NCI-H748 (cell line): ENCODE data around the gene IL1RL2.

Experiments
- DNase-seq: peaks from one replicate; lab custom pipeline; 2025; ENCODE audit not compliant: unreplicated experiment; lab: John Stamatoyannopoulos, UW

The IL1RL2 gene

GRCh38 chr2:102193074-102193473 lies 6.3 kb downstream of the IL1RL2 start:
- DNase-seq: no peak

- no peak for DNase-seq
These were observed 7.9 kb downstream of the IL1RL2 start for GRCh38 chr2:102194609-102195268.

DNA sequence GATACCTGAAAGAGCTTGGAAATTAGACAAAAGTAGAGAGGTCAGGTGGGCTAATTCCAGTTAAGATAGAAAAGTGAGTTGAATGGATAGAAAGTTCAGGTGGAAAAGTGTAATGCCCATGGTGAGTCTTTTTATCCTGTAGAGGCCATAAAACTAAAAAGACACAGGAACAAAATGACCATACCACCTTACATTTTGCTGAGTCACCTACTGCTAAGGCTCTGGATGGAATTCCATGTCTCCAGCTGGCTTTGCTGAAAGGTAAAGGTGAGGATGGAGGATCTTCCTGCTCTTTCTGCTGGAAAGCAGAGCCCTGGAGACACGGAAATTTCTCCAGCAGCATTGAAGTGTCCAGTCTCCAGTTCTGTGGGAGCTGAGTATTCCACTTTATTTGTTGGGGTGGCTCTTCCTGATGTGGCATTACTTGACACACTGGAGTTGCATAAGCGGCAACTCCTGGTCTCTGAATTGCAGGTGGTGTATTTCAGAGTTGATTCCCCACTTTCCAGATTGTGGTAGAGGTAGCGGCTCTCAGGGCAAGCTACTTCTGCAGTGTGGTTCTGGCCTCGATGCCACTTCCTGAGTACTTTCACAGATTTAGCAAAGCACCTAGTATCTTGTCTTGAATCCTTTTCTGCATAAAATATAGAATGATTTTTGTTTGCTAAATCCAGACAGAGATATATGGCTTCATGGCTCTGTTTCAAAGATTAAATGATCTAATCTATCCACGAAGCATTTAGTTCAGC lies 10.7 kb downstream of the IL1RL2 start:
- DNase-seq: no peak

DNA sequence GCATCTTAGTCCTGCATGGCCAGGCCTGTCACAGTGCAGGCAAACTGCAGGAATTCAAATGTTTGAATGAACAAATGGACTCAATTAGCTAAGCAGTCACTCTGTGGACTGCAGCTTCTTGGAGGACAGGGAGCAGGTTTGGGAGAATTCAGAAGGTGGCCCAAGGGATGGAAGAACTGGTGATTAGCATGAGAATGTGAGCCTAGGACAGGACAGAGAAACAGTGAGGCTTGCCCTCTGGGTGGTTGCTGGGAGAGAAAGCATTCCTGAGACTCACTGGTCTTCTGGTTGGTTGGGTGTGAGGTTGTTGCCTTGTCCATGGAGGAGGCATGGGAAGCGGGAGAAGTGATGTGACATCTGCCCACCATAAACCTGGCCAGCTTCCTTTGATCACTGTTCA lies 13.7 kb downstream of the IL1RL2 start:
- no peak for DNase-seq

DNA sequence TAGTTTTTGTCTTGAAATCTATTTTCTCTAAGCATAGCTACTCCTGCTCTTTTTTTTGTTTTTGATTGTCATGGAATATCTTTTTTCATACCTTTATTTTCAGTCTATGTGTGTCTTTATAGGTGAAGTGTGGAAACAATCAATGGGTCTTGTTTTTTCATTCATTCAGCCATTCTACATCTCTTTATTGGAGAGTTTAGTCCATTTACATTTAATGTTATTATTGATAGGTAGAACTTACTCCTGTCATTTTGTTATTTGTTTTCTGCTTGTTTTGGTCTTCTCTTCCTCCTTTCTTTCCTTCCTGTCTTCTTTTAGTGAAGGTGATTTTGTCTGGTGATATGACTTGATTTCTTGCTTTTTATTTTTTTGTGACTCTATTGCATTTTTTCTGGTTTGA lies 17.8 kb downstream of the IL1RL2 start:
- no peak for DNase-seq

DNA sequence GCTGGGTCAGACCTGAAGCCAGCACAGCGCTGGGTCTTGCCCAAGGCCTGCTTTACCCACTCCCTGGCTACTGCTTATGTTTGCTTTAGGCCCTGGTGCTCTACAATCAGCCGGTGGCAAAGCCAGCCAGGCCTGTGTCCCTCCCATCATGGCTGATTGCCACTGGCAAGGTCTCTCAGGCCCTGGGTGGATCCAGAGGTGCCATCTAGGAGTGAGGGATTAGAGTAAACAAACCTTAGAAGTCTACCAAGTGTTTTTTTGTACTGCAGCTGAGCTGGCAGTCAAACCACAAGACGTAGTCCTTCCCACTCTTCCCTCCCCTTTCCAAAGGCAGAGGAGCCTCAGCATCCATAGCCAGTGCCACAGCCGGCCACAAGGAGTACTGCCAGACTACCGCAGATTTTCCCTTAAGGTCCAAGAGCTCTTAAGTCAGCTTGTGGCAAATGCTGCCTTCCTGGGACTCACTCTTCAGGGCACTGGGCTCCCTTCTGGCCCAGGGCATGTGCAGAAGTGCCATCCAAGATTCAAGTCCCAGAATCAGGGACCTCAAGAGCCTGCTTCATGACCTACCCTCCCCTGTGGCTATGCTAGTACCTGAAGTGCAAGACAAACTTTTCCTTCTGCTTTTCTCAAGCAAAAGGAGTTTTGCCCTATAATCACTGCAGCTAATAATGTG lies 20.0 kb downstream of the IL1RL2 start:
- DNase-seq: no peak

DNA sequence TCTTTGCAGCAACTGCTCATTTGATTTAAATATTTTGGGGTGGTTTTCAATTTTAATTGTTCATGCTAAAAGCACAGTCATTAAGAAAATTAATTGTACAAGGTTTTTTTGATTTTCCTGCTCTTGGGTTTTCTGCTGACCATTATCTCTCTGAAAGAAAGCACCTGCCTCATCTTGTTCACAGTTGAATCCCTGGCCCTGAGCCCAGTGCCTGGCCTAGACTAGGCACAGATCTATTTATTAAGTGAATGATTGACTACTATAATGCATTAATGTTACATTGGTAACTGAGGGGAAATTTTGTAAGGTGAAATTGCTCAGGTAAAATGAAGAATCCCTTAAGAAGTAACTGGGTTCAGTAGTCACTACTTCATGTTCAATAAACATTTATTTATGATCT lies 22.0 kb downstream of the IL1RL2 start:
- DNase-seq: peak; percentile 8

- DNase-seq: no peak
These were observed 22.7 kb downstream of the IL1RL2 start for GRCh38 chr2:102209474-102209873.

GRCh38 chr2:102217032-102217431 lies 30.2 kb downstream of the IL1RL2 start:
- DNase-seq: no peak

DNA sequence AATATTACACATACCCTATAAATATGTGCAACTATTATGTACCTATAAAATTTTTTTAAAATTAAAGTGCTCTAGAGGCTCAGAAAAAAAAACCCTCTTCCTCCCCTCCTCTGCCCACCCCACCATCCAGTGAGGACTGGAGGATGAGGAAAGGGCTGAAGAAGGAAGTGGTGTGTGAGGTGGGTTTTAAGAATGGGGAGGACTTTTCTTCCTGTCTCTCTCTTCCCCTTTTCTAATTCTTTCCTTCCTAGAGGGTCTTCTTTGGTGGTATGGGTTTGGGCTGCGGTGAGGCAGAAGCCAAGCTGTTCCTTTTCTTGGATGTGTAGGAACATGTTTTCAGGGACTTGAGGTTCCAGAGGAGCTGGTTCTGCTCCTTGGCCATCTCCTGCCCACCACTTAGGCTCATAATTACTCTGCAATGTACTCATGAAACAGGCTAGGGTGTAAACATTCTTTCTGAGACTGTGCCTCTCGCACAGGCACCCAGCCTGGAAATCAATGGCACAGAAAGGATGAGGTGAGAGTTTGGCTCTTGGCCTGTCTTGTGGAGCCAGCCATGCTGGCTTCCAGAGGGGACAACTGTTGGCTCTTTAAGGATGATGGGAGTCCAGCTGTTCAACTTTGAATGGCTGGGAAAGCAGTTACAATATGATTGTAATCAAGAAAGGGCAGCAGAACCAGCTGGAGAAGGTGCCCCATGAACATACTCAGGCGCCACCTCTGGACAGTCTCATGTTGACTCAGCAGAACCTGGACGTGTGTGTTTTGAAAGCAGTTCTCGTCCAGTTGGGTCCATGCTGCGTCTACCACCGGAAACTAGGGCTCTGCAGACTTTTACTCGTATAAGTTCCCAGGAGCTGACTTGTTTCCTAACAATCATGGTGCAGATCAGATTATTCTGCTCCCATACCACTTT lies 38.3 kb downstream of the IL1RL2 start:
- DNase-seq: no peak

- DNase-seq: no peak
These were observed 39.3 kb downstream of the IL1RL2 start for GRCh38 chr2:102226171-102226570.

GRCh38 chr2:102226612-102227391 lies 40.0 kb downstream of the IL1RL2 start:
- peak; percentile 79 for DNase-seq

GRCh38 chr2:102229141-102229769 lies 42.4 kb downstream of the IL1RL2 start:
- DNase-seq: no peak

DNA sequence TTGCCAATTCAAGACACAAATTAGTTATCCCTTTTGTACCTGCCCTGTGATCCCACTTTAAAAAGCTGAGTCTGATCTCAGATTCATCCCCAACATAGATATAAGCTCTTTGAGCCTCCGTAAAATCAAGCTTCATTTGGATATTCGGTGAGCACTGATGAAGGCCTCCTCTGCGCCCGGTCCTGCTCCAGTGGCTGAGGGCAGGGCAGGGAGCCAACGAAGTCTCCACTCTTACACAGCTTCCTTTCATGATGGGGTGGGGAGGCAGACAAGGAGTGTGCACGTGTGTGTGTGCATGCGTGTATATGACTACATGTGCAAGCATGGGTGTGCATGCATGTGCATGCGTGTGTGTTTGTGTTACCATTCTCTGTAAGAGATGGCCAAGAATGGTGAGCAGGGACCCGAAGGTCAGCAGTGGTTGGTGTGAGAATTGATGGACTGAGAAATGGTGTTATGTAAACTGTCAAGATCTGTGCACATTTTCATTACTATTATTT lies 43.6 kb downstream of the IL1RL2 start:
- no peak for DNase-seq

- no peak for DNase-seq
These were observed 46.5 kb downstream of the IL1RL2 start for GRCh38 chr2:102233132-102233884.

DNA sequence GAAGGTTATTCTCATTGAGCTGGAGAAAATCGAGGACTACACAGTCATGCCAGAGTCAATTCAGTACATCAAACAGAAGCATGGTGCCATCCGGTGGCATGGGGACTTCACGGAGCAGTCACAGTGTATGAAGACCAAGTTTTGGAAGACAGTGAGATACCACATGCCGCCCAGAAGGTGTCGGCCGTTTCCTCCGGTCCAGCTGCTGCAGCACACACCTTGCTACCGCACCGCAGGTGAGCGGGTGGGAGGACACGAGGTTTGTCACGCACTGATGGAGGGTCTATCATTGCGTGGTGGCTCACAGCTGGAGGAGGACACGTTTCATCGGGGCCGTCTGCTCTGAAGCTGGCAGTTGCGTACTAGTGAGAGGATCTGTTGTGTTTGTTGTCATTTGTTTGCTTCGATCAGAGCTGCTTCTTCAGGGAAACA lies 48.2 kb downstream of the IL1RL2 start:
- DNase-seq: no peak

DNA sequence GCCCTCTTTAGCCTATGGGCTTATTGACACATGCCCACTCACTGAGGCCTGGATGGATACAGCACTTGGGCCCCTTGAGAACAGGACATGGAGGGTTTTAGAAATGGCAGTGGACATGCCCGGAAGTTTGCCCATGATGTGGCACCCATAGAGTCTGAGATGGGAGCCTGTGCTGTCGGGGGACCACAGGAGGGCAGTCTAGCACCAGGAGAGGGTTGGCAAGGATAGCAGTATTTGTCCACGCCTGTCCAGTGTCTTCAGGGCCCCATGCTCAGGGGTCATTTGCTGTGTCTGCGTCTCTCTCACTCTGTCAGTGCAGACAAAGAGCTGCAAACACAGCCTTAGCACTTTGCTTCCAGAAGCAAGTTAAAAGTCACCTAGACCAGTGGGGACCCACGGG lies 48.7 kb downstream of the IL1RL2 start:
- DNase-seq: peak; percentile 23

- no peak for DNase-seq
These were observed 49.3 kb downstream of the IL1RL2 start for GRCh38 chr2:102236132-102236531.

DNA sequence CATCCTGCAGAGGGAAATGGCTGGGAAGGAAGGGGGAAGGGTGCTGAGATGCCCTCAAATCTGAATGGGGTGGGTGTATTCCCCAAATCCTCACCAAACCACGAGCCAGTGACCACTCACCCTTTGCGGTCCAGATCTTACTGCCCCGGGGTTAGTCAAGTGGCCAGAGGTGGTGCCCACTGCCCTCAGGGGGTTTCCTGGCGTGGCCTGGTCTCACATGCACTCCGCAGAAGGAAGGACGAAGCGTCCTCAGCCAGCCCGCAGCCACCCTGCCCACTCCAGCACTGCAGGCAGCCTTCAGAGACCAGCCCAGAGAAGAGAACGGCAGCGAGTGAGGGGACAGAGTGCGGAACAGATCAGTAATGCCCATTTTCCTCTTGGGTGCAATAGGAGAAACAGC lies 50.4 kb downstream of the IL1RL2 start:
- no peak for DNase-seq
